Neural crest cell (in vitro differentiated cells): ENCODE data around the gene KRT16. TPM values are rescaled to one million over a fixed set of nuclear protein-coding genes. Genes with fewer than 3 reads are reported as not detected.

ENCODE experiments used
- DNase-seq: peaks from one replicate; pipeline ENCODE4 v3.0.0; 2021; ENCODE audit warnings: low read depth, mixed read lengths, low spot score
- H3K27ac Mint-ChIP-seq: one replicate; pipeline ENCODE4 v1.8.0; 2021; ENCODE audit warnings: mild to moderate bottlenecking, mixed read lengths; ENCODE audit not compliant: unreplicated experiment
- H3K27me3 Mint-ChIP-seq: 2 replicates; pipeline ENCODE4 v1.8.0; 2021; ENCODE audit warnings: low read depth, mild to moderate bottlenecking, mixed read lengths
- H3K36me3 Mint-ChIP-seq: 2 replicates; pipeline ENCODE4 v1.8.0; 2021; ENCODE audit warnings: low read depth, mild to moderate bottlenecking, mixed read lengths
- H3K4me1 Mint-ChIP-seq: 2 replicates; pipeline ENCODE4 v1.8.0; 2021; ENCODE audit warnings: mixed read lengths
- H3K4me3 Mint-ChIP-seq: one replicate; pipeline ENCODE4 v1.8.0; 2021; ENCODE audit warnings: mild to moderate bottlenecking, mixed read lengths
- H3K9me3 Mint-ChIP-seq: 2 replicates; pipeline ENCODE4 v1.8.0; 2021; ENCODE audit warnings: mixed read lengths
- total RNA-seq: library from RNA; stranded (reverse); gene quantifications from 2 replicates; pipeline ENCODE4 v1.2.1, GENCODE V29; 2021
- TF ChIP-seq, protein P1 (sequence below): fragments of 200-600 bp; sonication (generic); conservative IDR thresholded peaks from 2 replicates; pipeline ENCODE4 v1.5.0; 2021; ENCODE audit warnings: antibody characterized with exemption, mild to moderate bottlenecking

The KRT16 gene
- total RNA-seq, 1 donor from 2014 or later = not detected

DNA sequence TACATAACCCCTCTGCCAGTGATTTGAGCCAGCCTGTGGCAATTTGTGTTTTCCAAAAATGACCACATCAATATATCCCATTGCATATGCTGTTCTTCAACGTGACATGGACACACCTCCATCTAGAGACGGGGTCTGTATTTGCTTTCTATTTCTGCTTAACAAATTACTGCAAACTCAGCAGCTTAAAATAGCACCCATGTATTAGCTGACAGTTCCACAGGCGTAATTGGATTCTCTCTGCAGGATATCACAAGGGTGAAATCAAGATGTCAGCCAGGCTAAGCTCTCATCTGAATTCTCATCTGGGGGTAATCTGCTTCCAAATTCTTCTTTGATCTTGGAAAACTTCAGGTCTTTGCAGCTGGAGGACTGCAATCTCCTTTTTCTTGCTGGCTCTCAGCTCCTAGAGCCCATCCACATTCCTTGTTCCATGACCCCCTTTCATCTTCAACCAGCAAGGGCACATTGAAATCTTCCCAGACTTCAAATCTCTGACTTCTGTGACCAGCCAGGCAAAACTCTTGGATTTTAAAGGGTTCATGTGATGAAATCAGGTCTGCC is 48.9 kb downstream of the KRT16 start:
- H3K4me1 Mint-ChIP-seq = no peaks in the 10 kb centered on the region
- no peaks in the 10 kb centered on the region for H3K9me3 Mint-ChIP-seq
- H3K36me3 Mint-ChIP-seq = no peaks in the 10 kb centered on the region
- TF ChIP-seq, protein P1, sequence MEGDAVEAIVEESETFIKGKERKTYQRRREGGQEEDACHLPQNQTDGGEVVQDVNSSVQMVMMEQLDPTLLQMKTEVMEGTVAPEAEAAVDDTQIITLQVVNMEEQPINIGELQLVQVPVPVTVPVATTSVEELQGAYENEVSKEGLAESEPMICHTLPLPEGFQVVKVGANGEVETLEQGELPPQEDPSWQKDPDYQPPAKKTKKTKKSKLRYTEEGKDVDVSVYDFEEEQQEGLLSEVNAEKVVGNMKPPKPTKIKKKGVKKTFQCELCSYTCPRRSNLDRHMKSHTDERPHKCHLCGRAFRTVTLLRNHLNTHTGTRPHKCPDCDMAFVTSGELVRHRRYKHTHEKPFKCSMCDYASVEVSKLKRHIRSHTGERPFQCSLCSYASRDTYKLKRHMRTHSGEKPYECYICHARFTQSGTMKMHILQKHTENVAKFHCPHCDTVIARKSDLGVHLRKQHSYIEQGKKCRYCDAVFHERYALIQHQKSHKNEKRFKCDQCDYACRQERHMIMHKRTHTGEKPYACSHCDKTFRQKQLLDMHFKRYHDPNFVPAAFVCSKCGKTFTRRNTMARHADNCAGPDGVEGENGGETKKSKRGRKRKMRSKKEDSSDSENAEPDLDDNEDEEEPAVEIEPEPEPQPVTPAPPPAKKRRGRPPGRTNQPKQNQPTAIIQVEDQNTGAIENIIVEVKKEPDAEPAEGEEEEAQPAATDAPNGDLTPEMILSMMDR = no peak
- H3K27ac Mint-ChIP-seq = no peak overlapping the region
- H3K4me3 Mint-ChIP-seq = no peak overlapping the region
- H3K27me3 Mint-ChIP-seq = peaks cover 49% of the 10 kb centered on the region
- no peak for DNase-seq

DNA sequence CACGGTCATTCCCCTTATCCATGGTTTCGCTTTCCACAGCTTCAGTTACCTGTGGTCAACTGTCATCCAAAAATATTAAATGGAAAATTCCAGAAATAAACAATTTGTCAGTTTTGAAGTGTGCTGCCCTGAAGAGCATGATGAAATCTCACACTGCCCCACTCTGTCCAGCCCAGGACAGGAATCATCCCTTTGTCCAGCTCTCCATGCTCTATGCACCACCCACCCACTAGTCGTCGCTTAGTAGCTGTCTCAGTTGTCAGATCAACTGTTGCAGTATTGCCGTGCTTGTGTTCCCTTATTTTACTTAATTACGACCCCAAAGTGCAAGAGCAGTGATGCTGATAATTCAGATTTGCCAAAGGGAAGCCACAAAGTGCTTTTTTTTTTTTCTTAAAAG is 51.0 kb downstream of the KRT16 start:
- Mint-ChIP-seq H3K27me3 (peaks cover 44% of the 10 kb centered on the region), H3K4me1 (no peaks in the 10 kb centered on the region), H3K9me3 (no peaks in the 10 kb centered on the region), H3K27ac (no peak overlapping the region), H3K36me3 (no peaks in the 10 kb centered on the region), H3K4me3 (no peak overlapping the region)
- DNase-seq = no peak
- TF ChIP-seq, protein P1 = no peak

Other genes starting within 250 kb of the KRT16 start
- gene KRT33B, start 243.0 kb downstream of the KRT16 start, total RNA-seq = not detected in 2 replicates
- gene KRT34, start 230.5 kb downstream of the KRT16 start, total RNA-seq = not detected in 2 replicates
- gene KRT31, start 215.2 kb downstream of the KRT16 start, total RNA-seq = not detected in 2 replicates
- not detected in 2 replicates for gene KRT37, start 188.2 kb downstream of the KRT16 start, total RNA-seq
- gene KRT38, start 171.8 kb downstream of the KRT16 start, total RNA-seq = not detected in 2 replicates
- gene KRT32, start 145.4 kb downstream of the KRT16 start, total RNA-seq = not detected in 2 replicates
- not detected in 2 replicates for gene KRT35, start 131.6 kb downstream of the KRT16 start, total RNA-seq
- not detected in 2 replicates for gene KRT36, start 122.9 kb downstream of the KRT16 start, total RNA-seq
- gene KRT13, start 107.2 kb downstream of the KRT16 start, total RNA-seq = not detected in 2 replicates
- gene KRT15, start 93.9 kb downstream of the KRT16 start, total RNA-seq = not detected in 2 replicates
- gene KRT19, start 84.5 kb downstream of the KRT16 start, total RNA-seq = 0.35 and 0.80 TPM in 2 replicates
- gene KRT9, start 40.7 kb downstream of the KRT16 start, total RNA-seq = not detected in 2 replicates
- not detected in 2 replicates for gene KRT14, start 25.9 kb downstream of the KRT16 start, total RNA-seq
- gene KRT17, start 11.8 kb upstream of the KRT16 start, total RNA-seq = not detected in 2 replicates
- gene EIF1, start 76.1 kb upstream of the KRT16 start, total RNA-seq = 617 and 620 TPM in 2 replicates
- gene GAST, start 99.6 kb upstream of the KRT16 start, total RNA-seq = not detected in 2 replicates
- 1.5 and 1.6 TPM in 2 replicates for gene HAP1, start 121.9 kb upstream of the KRT16 start, total RNA-seq
- gene JUP, start 173.9 kb upstream of the KRT16 start, total RNA-seq = 20.6 and 23.5 TPM in 2 replicates
- gene P3H4, start 199.2 kb upstream of the KRT16 start, total RNA-seq = 40.3 and 42.3 TPM in 2 replicates
- 259 and 262 TPM in 2 replicates for gene FKBP10, start 200.2 kb upstream of the KRT16 start, total RNA-seq
- gene NT5C3B, start 223.5 kb upstream of the KRT16 start, total RNA-seq = 120 and 123 TPM in 2 replicates
- gene KLHL10, start 225.1 kb upstream of the KRT16 start, total RNA-seq = not detected in 2 replicates